Endothelial cell of umbilical vein (primary cell): ENCODE results near the gene KLK5. TPM values are rescaled to one million over a fixed set of nuclear protein-coding genes. Genes with fewer than 3 reads are reported as not detected.

Source experiments
- BruUV-seq: library from RNA; stranded (reverse); fragments of 400-500 nt; replicated peaks from 2 replicates; lab custom pipeline; 2021; lab: Mats Ljungman, UMichigan
- CTCF ChIA-PET: fragments of 300-600, 350-600 bp; sonication (Branson Sonifier 250); formaldehyde crosslinking; loops from one replicate; lab custom pipeline; 2021; ENCODE audit warnings: antibody characterized with exemption, inconsistent platforms; lab: Charles Lee
- POLR2A ChIA-PET: fragments of 300-600, 350-600 bp; sonication (Branson Sonifier 250); formaldehyde crosslinking; loops from one replicate; lab custom pipeline; 2021; ENCODE audit warnings: antibody characterized with exemption, inconsistent platforms; lab: Charles Lee
- DNase-seq: peaks from one replicate; pipeline ENCODE4 v3.0.0-alpha.2; 2011; ENCODE audit warnings: low read depth, low spot score
- FAIRE-seq: peaks from 2 replicates; lab custom pipeline; 2011; peaks lifted over from hg19 to GRCh38; lab: Jason Lieb, UNC
- H2AFZ ChIP-seq: 2 replicates; pipeline ENCODE4 v1.6.0; 2012; ENCODE audit warnings: low read depth, low read length, control low read depth, inconsistent platforms
- H3K27ac ChIP-seq: 2 replicates; pipeline ENCODE4 v1.5.1; 2011; ENCODE audit warnings: low read depth, mild to moderate bottlenecking, control low read depth, low read length, moderate library complexity; ENCODE audit not compliant: insufficient read depth
- H3K27me3 ChIP-seq, 2 experiments: 2 replicates each; pipeline versions ENCODE4 v1.6.0 to v1.6.1; 2011; ENCODE audit warnings: low read length in 2 of 2, mixed read lengths in 1 of 2; ENCODE audit not compliant: control insufficient read depth in 2 of 2, insufficient read depth in 2 of 2
- H3K36me3 ChIP-seq, 2 experiments: 2 replicates in 1 of 2; 3 replicates in 1 of 2; pipeline ENCODE4 v1.5.1; 2011; ENCODE audit warnings: low read length in 2 of 2, mild to moderate bottlenecking in 1 of 2, moderate library complexity in 1 of 2; ENCODE audit not compliant: control insufficient read depth in 2 of 2, insufficient read depth in 2 of 2; ENCODE audit errors: extremely low read depth in 1 of 2
- H3K4me1 ChIP-seq: 3 replicates; pipeline ENCODE4 v1.5.1; 2011; ENCODE audit warnings: mild to moderate bottlenecking, low read length; ENCODE audit not compliant: control insufficient read depth, insufficient read depth; ENCODE audit errors: extremely low read depth
- H3K4me2 ChIP-seq: 2 replicates; pipeline ENCODE4 v1.6.1; 2011; ENCODE audit warnings: low read length, control low read depth, mixed read lengths; ENCODE audit not compliant: insufficient read depth
- H3K4me3 ChIP-seq, 3 experiments: fragments of 200-600 bp in 1 of 3; sonication (generic), shearing (Covaris generic) in 1 of 3; replicated peaks in 1 of 3; 2 replicates each; pipeline ENCODE4 v1.5.1; 2011 to 2016; ENCODE audit warnings: control low read depth in 3 of 3, low read length in 3 of 3, mild to moderate bottlenecking in 2 of 3, inconsistent platforms in 1 of 3, low read depth in 1 of 3, moderate library complexity in 1 of 3; ENCODE audit not compliant: insufficient read depth in 1 of 3
- H3K79me2 ChIP-seq: 2 replicates; pipeline ENCODE4 v1.6.0; 2012; ENCODE audit warnings: low read length, inconsistent platforms; ENCODE audit not compliant: control insufficient read depth, insufficient read depth
- H3K9ac ChIP-seq: replicated peaks from 2 replicates; pipeline ENCODE3; 2011; ENCODE audit warnings: low read length, control low read depth; ENCODE audit not compliant: insufficient read depth; ENCODE audit errors: extremely low read depth
- H3K9me1 ChIP-seq: replicated peaks from 3 replicates; pipeline ENCODE4 v1.6.0; 2011; ENCODE audit warnings: mild to moderate bottlenecking, low read length; ENCODE audit not compliant: control insufficient read depth, insufficient read depth; ENCODE audit errors: extremely low read depth
- H3K9me3 ChIP-seq: replicated peaks from 2 replicates; pipeline ENCODE4 v1.5.1; 2012; ENCODE audit warnings: low read length, inconsistent platforms; ENCODE audit not compliant: control insufficient read depth, insufficient read depth
- H4K20me1 ChIP-seq: replicated peaks from 2 replicates; pipeline ENCODE3; 2011; ENCODE audit warnings: mild to moderate bottlenecking, low read length; ENCODE audit not compliant: control insufficient read depth, insufficient read depth; ENCODE audit errors: extremely low read depth
- EZH2 ChIP-seq: IDR thresholded peaks from 2 replicates; pipeline ENCODE4 v1.6.1; 2012; ENCODE audit warnings: borderline replicate concordance, low read depth, mild to moderate bottlenecking, moderate library complexity, low read length, inconsistent platforms; ENCODE audit not compliant: severe bottlenecking
- FOS ChIP-seq: IDR thresholded peaks from 2 replicates; pipeline ENCODE4 v1.6.1; 2011; ENCODE audit warnings: mild to moderate bottlenecking, low read length, moderate library complexity, borderline replicate concordance; ENCODE audit not compliant: insufficient read depth
- GATA2 ChIP-seq: IDR thresholded peaks from 2 replicates; pipeline ENCODE4 v1.7.0; 2011; ENCODE audit warnings: low read depth, mild to moderate bottlenecking, moderate library complexity, mixed read lengths, low read length; ENCODE audit not compliant: insufficient read length, insufficient read depth
- JUN ChIP-seq: IDR thresholded peaks from 2 replicates; pipeline ENCODE4 v1.6.1; 2011; ENCODE audit warnings: borderline replicate concordance, low read depth; ENCODE audit not compliant: insufficient read length, insufficient read depth
- MYC ChIP-seq: IDR thresholded peaks from one replicate; pipeline ENCODE4 v1.6.1; 2011; ENCODE audit warnings: mild to moderate bottlenecking, low read depth, low read length
- POLR2A ChIP-seq: IDR thresholded peaks from 2 replicates; pipeline ENCODE4 v1.6.1; 2012; ENCODE audit warnings: low read depth, mild to moderate bottlenecking, control low read depth, low read length
- POLR2AphosphoS5 ChIP-seq: IDR thresholded peaks from 2 replicates; pipeline ENCODE4 v1.6.1; 2012; ENCODE audit warnings: low read depth, mild to moderate bottlenecking, control low read depth, low read length, moderate library complexity; ENCODE audit not compliant: insufficient read depth
- dilution Hi-C: fragments of 300-500 bp; cut with MboI; formaldehyde crosslinking; loops from one replicate; pipeline ENCODE4 v1.15.0; 2019; ENCODE audit warnings: low sequenced_read_pairs; ENCODE audit not compliant: extremely low pct_ligation_motif_present
- intact Hi-C: fragments of 100-400 bp; cut with micrococcal nuclease; formaldehyde crosslinking; loops from one replicate; pipeline ENCODE4 v1.10.0; 2022
- polyA plus RNA-seq, 4 experiments: library from polyadenylated mRNA; depleted of rRNA in 3 of 4; stranded (reverse) in 3 of 4; unstranded in 1 of 4; fragments of >200 nt; gene quantifications; 2 replicates each; pipeline versions ENCODE4 v1.2.1 to v1.2.3, GENCODE V29; 2011 to 2012; ENCODE audit warnings: missing spikeins in 1 of 4
- total RNA-seq: library from RNA; stranded (reverse); gene quantifications from 2 replicates; pipeline ENCODE4 v1.2.3, GENCODE V29; 2021
- TF ChIP-seq, protein P1 (sequence below): IDR thresholded peaks from 2 replicates; pipeline ENCODE4 v1.6.1; 2011; ENCODE audit not compliant: insufficient read depth, insufficient read length
- TF ChIP-seq, protein P2 (sequence below), 2 donors: IDR thresholded peaks; 1 replicate in 1 of 2; 2 replicates in 1 of 2; pipeline ENCODE4 v1.5.1; 2011; ENCODE audit warnings: low read length in 2 of 2, mild to moderate bottlenecking in 2 of 2, moderate library complexity in 2 of 2, control low read depth in 1 of 2, inconsistent platforms in 1 of 2, low read depth in 1 of 2; ENCODE audit not compliant: insufficient read depth in 1 of 2; ENCODE audit errors: extremely low read depth in 1 of 2

Gene KLK5
- total and polyA plus RNA-seq, 2 donors (not counting 3 experiments of a cell fraction or from before 2014, with no cell fraction given): not detected

DNA sequence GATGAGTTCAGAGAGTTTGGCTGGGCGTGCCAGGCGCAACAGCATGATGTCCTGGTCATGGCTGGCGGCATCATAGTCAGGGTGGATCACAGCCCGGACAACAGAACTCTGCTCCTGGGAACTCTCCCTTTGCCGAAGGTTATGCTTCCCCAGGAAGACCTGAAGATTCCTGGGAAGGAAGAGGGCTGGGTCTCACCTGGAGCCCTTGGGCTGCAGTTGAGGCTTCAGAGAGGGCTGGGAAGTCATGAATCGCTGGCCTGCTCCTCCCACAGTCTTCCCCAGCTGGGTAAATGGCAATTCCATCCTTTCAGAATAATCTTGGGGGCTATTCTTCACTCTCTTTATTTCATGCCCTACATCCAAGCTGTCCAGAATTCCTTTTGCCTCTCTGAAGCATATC, 10.5 kb upstream of the KLK5 start:
- CTCF ChIA-PET: no interaction called here
- DNase-seq: no peak
- H4K20me1 ChIP-seq: no peaks in the 10 kb centered on the region
- H3K27me3 ChIP-seq: no peaks in the 10 kb centered on the region
- H3K4me2 ChIP-seq: no peak overlapping the region
- H3K9me3 ChIP-seq: no peaks in the 10 kb centered on the region
- dilution Hi-C loops: no loop called here
- no TSS peak for BruUV-seq
- H3K9me1 ChIP-seq: no peaks in the 10 kb centered on the region
- TF ChIP-seq EZH2 (no peak), MYC (no peak), POLR2A (no peak), JUN (no peak), GATA2 (no peak), FOS (no peak), POLR2AphosphoS5 (no peak)
- TF ChIP-seq, protein P1, sequence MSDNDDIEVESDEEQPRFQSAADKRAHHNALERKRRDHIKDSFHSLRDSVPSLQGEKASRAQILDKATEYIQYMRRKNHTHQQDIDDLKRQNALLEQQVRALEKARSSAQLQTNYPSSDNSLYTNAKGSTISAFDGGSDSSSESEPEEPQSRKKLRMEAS: no peak
- TF ChIP-seq, protein P2, sequence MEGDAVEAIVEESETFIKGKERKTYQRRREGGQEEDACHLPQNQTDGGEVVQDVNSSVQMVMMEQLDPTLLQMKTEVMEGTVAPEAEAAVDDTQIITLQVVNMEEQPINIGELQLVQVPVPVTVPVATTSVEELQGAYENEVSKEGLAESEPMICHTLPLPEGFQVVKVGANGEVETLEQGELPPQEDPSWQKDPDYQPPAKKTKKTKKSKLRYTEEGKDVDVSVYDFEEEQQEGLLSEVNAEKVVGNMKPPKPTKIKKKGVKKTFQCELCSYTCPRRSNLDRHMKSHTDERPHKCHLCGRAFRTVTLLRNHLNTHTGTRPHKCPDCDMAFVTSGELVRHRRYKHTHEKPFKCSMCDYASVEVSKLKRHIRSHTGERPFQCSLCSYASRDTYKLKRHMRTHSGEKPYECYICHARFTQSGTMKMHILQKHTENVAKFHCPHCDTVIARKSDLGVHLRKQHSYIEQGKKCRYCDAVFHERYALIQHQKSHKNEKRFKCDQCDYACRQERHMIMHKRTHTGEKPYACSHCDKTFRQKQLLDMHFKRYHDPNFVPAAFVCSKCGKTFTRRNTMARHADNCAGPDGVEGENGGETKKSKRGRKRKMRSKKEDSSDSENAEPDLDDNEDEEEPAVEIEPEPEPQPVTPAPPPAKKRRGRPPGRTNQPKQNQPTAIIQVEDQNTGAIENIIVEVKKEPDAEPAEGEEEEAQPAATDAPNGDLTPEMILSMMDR (IDR thresholded peaks at IDR 0.05; ENCODE audit: extremely low read depth in 1 of 2, insufficient read depth in 1 of 2, low read depth in 1 of 2, low read length in 2 of 2): no peak
- no peak overlapping the region for H3K27ac ChIP-seq
- H3K9ac ChIP-seq: no peak overlapping the region
- no peaks in the 10 kb centered on the region for H3K79me2 ChIP-seq
- H3K36me3 ChIP-seq: no peaks in the 10 kb centered on the region
- intact Hi-C loops: no loop called here
- no peaks in the 10 kb centered on the region for H3K4me1 ChIP-seq
- no peak overlapping the region for H2AFZ ChIP-seq
- POLR2A ChIA-PET: no interaction called here
- no peak overlapping the region for H3K4me3 ChIP-seq
- no peak for FAIRE-seq
